T-helper 2 cell treated with Interferon-gamma antibody and Interleukin-4, amounts not matched to agents 5 μg/mL and 100 μg/mL, for 36 hours (primary cell): ENCODE results near the gene RAB9A.

Source experiments
- DNase-seq: peaks from one replicate; pipeline ENCODE4 v3.0.0; 2021; ENCODE audit warnings: low spot score
- H3K27ac Mint-ChIP-seq: one replicate; pipeline ENCODE4 v1.8.0; 2021; ENCODE audit warnings: mild to moderate bottlenecking, mixed read lengths
- H3K27me3 Mint-ChIP-seq: one replicate; pipeline ENCODE4 v1.8.0; 2021; ENCODE audit warnings: low read depth, mixed read lengths
- H3K36me3 Mint-ChIP-seq: one replicate; pipeline ENCODE4 v1.8.0; 2021; ENCODE audit warnings: low read depth, mixed read lengths
- H3K4me1 Mint-ChIP-seq: one replicate; pipeline ENCODE4 v1.8.0; 2021; ENCODE audit warnings: low read depth, mixed read lengths
- H3K4me3 Mint-ChIP-seq: one replicate; pipeline ENCODE4 v1.8.0; 2022; ENCODE audit warnings: mild to moderate bottlenecking, moderate library complexity, mixed read lengths
- H3K9me3 Mint-ChIP-seq: one replicate; pipeline ENCODE4 v1.8.0; 2021; ENCODE audit warnings: mixed read lengths

The RAB9A gene

GRCh38 chrX:13754765-13755164, 65.8 kb downstream of the RAB9A start:
- Mint-ChIP-seq H3K4me1 (peaks cover 18% of the 10 kb centered on the region), H3K36me3 (peaks cover 22% of the 10 kb centered on the region), H3K27ac (no peak overlapping the region)

GRCh38 chrX:13755254-13755653, 66.3 kb downstream of the RAB9A start:
- H3K4me3 Mint-ChIP-seq, result no peak overlapping the region

More at GRCh38 chrX:13754765-13755164, 65.8 kb downstream of the RAB9A start:
- no peak for DNase-seq
- Mint-ChIP-seq H3K9me3 (no peaks in the 10 kb centered on the region), H3K27me3 (no peaks in the 10 kb centered on the region), H3K4me3 (no peak overlapping the region)

GRCh38 chrX:13756381-13756780, 67.5 kb downstream of the RAB9A start:
- Mint-ChIP-seq H3K27ac (no peak overlapping the region), H3K27me3 (no peaks in the 10 kb centered on the region), H3K4me3 (no peak overlapping the region), H3K36me3 (peaks cover 30% of the 10 kb centered on the region), H3K9me3 (no peaks in the 10 kb centered on the region), H3K4me1 (peaks cover 20% of the 10 kb centered on the region)
- DNase-seq, result no peak

More at GRCh38 chrX:13755254-13755653, 66.3 kb downstream of the RAB9A start:
- H3K36me3 Mint-ChIP-seq, result peaks cover 25% of the 10 kb centered on the region
- H3K9me3 Mint-ChIP-seq, result no peaks in the 10 kb centered on the region
- H3K27me3 Mint-ChIP-seq, result no peaks in the 10 kb centered on the region
- peaks cover 18% of the 10 kb centered on the region for H3K4me1 Mint-ChIP-seq
- H3K27ac Mint-ChIP-seq, result peak overlapping the region; percentile 31
- no peak for DNase-seq

- Mint-ChIP-seq H3K4me3 (no peak overlapping the region), H3K27ac (no peak overlapping the region)
Observed at GRCh38 chrX:13759152-13759718, 70.3 kb downstream of the RAB9A start.

More at GRCh38 chrX:13759152-13759718, 70.3 kb downstream of the RAB9A start:
- Mint-ChIP-seq H3K9me3 (no peaks in the 10 kb centered on the region), H3K4me1 (peaks cover 13% of the 10 kb centered on the region), H3K36me3 (peaks cover 29% of the 10 kb centered on the region), H3K27me3 (no peaks in the 10 kb centered on the region)
- no peak for DNase-seq
